GM12801 (cell line): ENCODE measurements around the gene MACC1.

Source experiments
- CTCF ChIP-seq: IDR thresholded peaks from one replicate; pipeline ENCODE4 v1.5.1; 2011; ENCODE audit warnings: control low read depth; ENCODE audit not compliant: insufficient read length; ENCODE audit errors: extremely low read depth

Gene MACC1

GRCh38 chr7:20214921-20215669 lies 2.1 kb downstream of the MACC1 start:
- no peak for TF ChIP-seq CTCF

GRCh38 chr7:20214132-20214531 lies 3.1 kb downstream of the MACC1 start:
- no peak for TF ChIP-seq CTCF

GRCh38 chr7:20213378-20213777 lies 3.8 kb downstream of the MACC1 start:
- TF ChIP-seq CTCF = no peak

GRCh38 chr7:20211376-20211775 lies 5.8 kb downstream of the MACC1 start:
- no peak for TF ChIP-seq CTCF

DNA sequence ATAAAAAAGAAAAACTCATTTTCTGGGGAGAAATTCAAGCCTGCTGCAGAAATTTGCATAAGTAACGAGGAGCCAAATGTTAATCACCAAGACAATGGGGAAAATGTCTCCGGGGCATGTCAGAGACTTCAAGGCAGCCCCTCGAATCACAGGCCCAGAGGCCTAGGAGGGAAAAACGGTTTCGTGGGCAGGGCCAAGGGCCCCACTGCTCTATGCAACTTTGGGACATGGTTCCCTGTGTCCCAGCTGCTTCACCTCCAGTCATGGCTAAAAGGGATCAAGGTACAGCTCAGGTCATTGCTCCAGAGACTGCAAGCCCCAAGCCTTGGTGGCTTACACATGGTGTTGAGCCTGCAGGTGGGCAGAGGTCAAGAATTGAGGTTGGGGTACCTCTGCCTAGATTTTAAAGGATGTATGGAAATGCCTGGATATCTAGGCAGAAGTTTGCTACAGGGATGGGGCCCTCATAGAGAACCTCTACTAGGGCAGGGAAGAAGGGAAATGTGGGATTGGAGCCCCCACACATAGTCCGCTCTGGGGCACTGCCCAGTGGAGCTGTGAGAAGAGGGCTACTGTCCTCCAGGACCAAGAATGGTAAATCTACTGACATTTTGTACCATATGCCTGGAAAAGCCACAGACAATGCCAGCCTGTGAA lies 8.4 kb downstream of the MACC1 start:
- no peak for TF ChIP-seq CTCF

- no peak for TF ChIP-seq CTCF
Observed at GRCh38 chr7:20206104-20206896, 10.9 kb downstream of the MACC1 start.

GRCh38 chr7:20203316-20203715 lies 13.9 kb downstream of the MACC1 start:
- no peak for TF ChIP-seq CTCF
